Left cardiac atrium (tissue), 4 donors: Measurements from ENCODE around the gene CCR9. TPM values are rescaled to one million over a fixed set of nuclear protein-coding genes. Genes with fewer than 3 reads are reported as not detected.
A peak's percentile ranks its signal among the peaks of the same experiment; 100 is the strongest.

Experiments used
- ATAC-seq, 2 donors: fragments of 200-7000 bp; cut with Tn5 transposase; one replicate each; pipeline ENCODE4 v1.9.1; 2020; ENCODE audit warnings: mild to moderate bottlenecking in 2 of 2, moderate library complexity in 2 of 2
- DNase-seq: peaks from one replicate; pipeline ENCODE4 v3.0.0-alpha.2; 2020
- intact Hi-C, 2 donors: fragments of 100-400 bp; cut with DNase I; formaldehyde crosslinking; loops; one replicate each; pipeline versions ENCODE4 v1.14.1 to v1.15.1; 2022 to 2023
- total RNA-seq, 2 donors: library from RNA; stranded (reverse); fragmentation: NEBNext Ultra II Directional; extraction: Animal tissue kit (Norgen Biotek cat#: 25700); gene quantifications; one replicate each; pipeline ENCODE4 v1.2.1, GENCODE V29; 2021
- donor health status: DM: no; HTN: yes; CAD: no.
- donor health status: DM: no; HTN: yes; CAD: no; lungs with severe emphysema.
- donor health status: DM: yes; HTN: yes; CAD: no.
- donor health status: Dilated cardiomyopathy.

CCR9 gene
- total RNA-seq, 2 donors from 2014 or later: not detected

DNA sequence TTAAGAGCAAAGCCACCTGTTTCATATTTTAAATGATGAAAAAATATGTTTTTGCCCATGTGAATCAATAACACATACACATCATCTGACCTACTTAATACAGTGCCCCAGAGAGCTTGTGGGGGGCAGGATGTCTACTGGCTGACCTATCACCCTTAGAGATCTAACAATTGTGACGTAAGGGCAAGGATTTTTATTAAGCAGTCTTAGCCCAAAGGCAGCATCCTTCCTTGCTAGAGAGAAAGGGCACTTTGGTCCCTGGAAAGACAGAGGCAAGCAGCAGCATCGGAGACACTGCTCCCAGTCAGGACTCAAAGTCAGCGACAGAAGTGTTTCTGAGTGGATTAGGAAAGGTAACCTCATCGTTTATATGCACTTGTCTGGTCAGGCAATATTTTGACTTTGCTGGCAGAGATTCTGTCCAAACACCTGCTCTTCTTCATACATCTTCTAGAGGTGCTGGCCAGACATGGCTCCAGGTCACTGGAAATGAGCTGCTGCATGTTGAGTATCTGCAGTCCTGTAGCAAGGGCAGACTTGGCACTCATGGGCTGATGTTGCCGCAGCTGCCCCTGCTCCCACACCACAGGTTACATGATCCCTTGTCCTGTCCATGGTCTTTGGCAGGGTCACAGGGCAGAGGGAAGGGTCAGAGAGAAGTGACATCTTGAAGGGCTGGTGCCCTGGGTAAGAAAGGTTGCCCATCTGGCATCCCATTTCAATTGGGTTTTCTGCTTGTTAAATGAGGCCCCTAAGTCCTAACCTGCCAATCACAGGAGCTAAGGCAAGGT is 58.7 kb downstream of the CCR9 start:
- DNase-seq: no peak
- intact Hi-C loops: no loop called here
- ATAC-seq: no peak

DNA sequence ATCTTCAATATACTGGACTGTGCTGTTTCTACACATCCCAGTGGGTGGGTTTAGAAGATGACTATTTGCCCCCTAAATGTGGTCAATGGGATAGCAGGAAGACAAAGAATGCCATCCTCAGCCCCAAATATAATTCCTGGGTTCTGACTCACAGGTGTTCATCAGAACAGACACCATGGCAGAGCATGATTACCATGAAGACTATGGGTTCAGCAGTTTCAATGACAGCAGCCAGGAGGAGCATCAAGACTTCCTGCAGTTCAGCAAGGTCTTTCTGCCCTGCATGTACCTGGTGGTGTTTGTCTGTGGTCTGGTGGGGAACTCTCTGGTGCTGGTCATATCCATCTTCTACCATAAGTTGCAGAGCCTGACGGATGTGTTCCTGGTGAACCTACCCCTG is 60.0 kb downstream of the CCR9 start:
- no peak for DNase-seq
- intact Hi-C loops: no loop called here

DNA sequence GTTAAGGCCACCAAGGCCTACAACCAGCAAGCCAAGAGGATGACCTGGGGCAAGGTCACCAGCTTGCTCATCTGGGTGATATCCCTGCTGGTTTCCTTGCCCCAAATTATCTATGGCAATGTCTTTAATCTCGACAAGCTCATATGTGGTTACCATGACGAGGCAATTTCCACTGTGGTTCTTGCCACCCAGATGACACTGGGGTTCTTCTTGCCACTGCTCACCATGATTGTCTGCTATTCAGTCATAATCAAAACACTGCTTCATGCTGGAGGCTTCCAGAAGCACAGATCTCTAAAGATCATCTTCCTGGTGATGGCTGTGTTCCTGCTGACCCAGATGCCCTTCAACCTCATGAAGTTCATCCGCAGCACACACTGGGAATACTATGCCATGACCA is 60.5 kb downstream of the CCR9 start:
- ATAC-seq (no peak), DNase-seq (no peak)
- intact Hi-C loops: no loop called here

More for the DNA sequence above, 60.0 kb downstream of the CCR9 start:
- ATAC-seq: no peak

DNA sequence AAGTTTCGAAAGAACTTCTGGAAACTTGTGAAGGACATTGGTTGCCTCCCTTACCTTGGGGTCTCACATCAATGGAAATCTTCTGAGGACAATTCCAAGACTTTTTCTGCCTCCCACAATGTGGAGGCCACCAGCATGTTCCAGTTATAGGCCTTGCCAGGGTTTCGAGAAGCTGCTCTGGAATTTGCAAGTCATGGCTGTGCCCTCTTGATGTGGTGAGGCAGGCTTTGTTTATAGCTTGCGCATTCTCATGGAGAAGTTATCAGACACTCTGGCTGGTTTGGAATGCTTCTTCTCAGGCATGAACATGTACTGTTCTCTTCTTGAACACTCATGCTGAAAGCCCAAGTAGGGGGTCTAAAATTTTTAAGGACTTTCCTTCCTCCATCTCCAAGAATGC is 61.0 kb downstream of the CCR9 start:
- DNase-seq (no peak), ATAC-seq (no peak)
- intact Hi-C loops: no loop called here

DNA sequence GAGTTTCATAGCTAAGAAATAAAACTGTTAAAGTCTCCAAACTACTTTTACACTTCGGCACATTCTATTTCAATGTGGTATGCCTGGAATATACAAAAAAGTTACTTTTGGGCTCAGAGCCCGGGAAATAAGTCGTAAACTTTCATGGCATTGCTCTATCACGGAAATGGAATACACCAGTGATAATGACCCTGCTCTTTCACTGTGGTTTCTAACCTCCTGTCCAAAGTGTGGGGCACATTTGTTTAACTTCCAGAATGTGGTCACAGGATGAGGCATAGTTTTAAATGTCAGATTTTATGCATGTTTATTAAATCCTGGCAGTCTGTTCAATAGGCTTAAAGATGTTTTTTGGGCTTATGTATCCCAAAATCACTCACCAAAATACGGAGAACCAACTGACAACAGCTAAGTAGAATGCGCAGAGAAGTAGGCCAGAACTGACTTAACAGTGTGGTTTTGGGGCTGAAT is 62.0 kb downstream of the CCR9 start:
- ATAC-seq (no peak), DNase-seq (no peak)
- intact Hi-C loops: no loop called here

DNA sequence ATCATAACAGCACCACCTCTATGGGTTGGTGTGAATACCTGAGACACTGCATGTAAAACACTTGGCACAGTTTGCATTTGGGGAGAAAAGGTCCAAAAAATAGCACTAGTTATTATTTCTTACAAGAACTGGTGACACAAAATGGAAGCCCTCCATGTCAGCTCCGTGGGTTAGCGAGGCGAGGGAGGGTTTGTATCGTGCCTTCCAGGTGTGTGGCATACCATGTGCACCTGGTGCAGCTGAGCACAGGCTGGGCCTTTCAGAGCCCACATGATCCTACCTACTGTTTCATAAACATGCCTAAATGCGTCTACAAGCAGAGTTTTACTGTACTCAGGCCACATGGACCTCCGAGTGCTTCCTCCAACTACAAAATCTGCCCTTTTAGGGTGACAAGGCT is 62.5 kb downstream of the CCR9 start:
- DNase-seq (no peak), ATAC-seq (no peak)

DNA sequence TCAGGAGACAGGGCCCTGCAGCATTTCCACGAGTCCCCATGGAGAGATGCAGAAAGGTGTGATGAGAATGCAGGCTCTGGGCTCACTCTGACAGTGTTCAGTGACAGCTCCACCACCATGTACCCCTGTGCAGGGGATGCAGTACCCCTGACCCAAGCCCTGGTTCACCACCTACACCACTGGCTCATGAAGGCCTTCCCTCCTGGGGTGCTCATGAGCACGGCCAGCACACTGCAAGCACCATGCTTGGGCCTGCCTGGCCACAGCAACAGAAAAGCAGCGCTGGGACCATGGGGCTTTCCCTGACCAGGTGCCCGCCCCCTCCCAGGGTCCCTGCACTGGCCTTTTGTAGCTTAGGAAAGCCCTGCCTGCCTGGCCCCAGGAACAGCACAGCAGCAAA is 63.1 kb downstream of the CCR9 start:
- DNase-seq (no peak), ATAC-seq (no peak)
- intact Hi-C loops: no loop called here

More for the DNA sequence above, 62.5 kb downstream of the CCR9 start:
- intact Hi-C loops: no loop called here

DNA sequence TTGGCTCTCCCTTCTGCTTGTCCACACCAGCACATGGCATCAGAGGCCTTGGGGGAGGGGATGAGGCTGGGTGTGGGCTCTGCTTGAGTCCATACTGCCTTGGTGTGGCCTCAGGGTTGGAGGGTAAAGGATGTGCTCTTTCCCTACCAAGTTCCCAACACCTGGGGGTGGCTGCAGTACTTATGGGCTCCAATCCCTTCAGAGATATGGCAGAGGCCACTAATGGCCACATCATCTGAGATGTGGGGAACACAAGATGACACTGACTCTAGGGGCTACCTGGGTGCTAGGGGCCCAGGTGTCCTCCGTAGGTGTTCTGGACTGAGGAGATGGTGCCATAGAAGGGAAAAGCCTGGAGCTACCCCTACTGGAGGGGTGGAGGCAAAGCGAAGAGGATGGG is 63.8 kb downstream of the CCR9 start:
- DNase-seq: no peak
- no peak for ATAC-seq
- intact Hi-C loops: no loop called here

DNA sequence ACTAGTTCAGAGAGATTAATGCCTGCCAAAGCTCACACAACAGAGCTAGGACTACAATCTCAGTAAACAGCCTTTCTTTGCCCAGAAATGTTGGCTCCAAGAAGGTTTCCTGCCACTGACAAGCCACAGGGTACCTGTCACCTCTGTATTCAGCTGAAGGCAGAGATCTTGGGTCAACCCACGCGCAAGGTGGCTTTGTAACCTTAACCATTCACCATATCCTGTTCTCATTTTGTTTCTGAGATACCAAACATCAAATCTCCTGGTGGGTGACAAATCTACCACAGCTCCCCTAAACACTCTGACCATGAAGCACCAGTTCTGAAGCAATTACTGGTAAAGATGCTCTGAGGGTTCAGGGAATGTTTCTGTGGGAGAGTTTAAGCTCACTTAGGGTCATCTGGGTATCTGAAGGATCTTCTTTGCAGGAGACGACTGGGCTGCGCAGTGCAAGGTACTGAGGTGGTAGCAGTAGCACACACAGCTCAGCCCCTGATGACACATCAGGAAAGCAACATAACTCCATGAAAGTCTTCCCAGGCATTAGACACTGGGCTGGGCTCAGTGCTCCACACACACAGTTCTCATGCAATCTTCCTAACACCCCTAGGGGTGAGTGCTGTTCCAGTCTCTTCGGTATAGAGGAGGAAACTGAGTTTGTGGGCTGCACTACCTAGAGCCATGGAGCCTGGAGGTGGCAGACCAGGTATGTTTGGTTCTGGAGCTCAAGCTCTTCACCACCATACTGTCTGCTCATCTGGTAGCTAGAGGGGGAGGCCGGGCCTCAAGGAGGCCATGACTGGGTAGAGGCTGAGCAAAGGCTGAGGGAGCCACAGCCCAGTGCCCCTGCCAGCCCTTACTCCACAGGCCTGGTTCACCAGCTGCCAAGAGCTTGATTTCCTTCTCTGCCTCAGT is 64.6 kb downstream of the CCR9 start:
- ATAC-seq (peak; percentile 12 to 62), DNase-seq (no peak)
- intact Hi-C loops: no loop called here

DNA sequence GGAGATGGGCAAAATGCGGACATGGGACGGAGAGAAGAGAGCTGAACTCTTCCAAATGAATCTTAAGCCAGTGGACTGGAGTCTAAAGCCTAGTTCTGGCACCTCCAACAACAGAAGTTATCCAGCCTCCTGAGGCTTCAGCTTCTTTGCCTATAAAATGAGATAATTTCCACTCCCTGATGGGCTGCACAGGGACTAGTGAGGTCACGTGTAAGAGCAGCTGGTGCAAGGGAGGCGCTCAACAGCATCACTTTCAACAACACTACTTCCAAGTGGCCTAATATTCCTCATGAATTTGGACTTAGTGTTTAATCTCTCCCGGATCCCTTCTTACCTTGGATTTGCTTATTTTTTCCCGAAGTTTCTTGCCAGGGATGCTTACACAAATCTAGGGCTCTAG is 65.6 kb downstream of the CCR9 start:
- intact Hi-C loops: no loop called here
- ATAC-seq (no peak), DNase-seq (no peak)

DNA sequence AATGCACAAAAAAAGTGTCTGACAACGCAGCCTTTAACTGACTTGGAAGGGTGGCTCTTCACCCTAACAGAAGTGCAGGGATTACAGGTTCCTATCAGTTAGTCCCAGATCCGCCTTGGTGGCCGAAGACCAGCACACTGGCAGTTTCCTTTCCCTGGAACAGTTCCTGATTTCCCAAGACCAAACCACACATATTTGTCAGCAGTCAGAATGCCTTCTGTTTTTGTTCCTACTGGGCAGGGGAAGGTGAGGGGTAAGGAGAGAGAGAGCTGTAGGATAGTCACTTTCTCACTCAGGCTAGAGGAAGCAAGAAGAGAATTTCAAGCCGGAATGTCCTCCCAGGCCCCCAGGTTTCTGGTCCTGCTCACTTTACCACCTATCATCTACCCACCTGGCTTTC is 66.1 kb downstream of the CCR9 start:
- intact Hi-C loops: no loop called here
- no peak for DNase-seq
- no peak for ATAC-seq

Other genes starting within 250 kb of the CCR9 start
- 10 to 100 TPM; 26.9 to 32.1 TPM for gene SACM1L, start 197.1 kb upstream of the CCR9 start, total RNA-seq
- under 1 TPM in 1 of 2 donors, not detected in 1; 0.18 TPM for gene SLC6A20, start 90.0 kb upstream of the CCR9 start, total RNA-seq
- gene LZTFL1, start 44.4 kb upstream of the CCR9 start, total RNA-seq: 1 to 10 TPM; 8.6 to 9.1 TPM
- gene CXCR6, start 56.9 kb downstream of the CCR9 start, total RNA-seq: 1 to 10 TPM in 1 of 2 donors, under 1 TPM in 1; 0.39 to 2.6 TPM
- gene FYCO1, start 109.3 kb downstream of the CCR9 start, total RNA-seq: 10 to 100 TPM; 64.4 to 91.9 TPM
- under 1 TPM; 0.08 to 0.09 TPM for gene XCR1, start 140.9 kb downstream of the CCR9 start, total RNA-seq